ENCODE data around the gene CAB39.

The CAB39 gene

DNA sequence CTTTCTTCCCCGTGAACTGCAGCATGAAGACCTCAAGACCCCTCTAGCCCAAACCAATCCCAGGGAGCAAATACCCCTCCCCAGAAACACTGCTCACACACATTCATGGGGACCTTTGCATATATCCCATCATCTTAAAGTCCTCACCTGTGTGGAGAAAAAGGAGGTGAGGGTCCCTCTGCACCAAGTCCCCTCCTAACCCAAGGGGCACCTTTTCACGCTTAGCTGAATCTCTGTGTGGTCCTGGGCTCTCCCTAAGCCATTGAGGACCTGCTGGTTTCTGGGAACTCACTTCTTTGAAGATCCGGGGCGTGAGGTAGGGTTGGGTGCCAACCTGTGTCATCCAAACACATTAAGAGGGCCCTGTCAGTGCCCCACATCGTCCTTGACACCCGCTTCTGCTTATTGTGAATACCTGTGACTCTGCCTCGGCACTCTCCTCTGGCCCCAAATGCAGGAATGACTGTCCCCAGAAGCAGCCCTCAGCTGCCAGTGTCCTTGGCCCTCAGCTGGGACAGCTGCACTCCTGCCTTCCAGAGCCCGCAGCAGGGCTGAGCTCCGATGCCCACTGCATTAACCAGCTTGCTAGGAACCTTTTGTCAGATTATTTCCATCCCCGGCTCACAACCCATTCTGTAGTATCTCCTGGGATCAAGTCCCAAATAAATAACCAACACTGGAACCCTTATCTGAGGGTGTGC lies 110.8 kb downstream of the CAB39 start:
- no peak for DNase-seq

DNA sequence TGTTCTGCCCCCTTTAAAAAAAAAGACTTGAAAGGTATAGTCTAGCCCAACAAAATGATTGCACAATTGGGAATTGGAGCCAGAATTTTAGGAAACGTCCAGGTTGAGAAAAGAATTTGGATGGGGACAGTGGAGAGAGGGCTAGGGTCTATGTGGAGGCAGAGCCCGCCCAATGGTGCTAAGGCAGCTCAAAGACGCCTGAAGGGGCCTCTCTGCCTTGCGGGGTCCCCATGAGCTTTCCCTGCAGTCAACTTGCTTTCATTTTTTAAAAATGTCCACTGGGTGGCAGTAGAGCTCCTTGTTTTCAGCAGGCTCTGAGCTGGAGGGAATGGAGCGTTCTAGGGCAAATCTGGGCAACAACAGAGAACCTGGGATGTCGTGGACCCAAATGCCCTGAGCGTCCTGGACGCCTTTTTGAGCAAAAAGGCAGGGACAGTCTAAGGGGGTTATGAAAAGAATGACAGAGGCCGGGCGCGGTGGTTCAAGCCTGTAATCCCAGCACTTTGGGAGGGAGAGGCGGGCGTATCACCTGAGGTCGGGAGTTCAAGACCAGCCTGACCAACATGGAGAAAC lies 111.8 kb downstream of the CAB39 start:
- peak; percentile 68 for DNase-seq

DNA sequence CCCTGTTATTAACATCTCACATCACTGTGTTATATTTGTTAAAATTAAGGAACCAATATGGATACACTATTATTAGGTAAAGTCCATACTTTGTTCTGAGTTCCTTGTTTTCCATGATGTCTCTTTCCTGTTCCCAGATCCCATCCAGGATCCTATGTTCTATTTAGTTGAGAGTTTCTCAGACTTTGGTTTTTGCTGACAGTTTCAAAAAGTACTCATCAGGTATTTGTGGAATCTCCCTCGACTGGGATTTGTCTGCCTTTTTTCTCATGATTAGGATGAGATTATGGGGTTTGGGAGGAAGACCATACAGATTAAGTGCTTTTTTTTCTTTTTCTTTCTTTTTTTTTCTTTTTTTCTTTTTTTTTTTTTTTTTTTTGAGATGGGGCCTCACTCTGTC lies 112.7 kb downstream of the CAB39 start:
- no peak for DNase-seq

DNA sequence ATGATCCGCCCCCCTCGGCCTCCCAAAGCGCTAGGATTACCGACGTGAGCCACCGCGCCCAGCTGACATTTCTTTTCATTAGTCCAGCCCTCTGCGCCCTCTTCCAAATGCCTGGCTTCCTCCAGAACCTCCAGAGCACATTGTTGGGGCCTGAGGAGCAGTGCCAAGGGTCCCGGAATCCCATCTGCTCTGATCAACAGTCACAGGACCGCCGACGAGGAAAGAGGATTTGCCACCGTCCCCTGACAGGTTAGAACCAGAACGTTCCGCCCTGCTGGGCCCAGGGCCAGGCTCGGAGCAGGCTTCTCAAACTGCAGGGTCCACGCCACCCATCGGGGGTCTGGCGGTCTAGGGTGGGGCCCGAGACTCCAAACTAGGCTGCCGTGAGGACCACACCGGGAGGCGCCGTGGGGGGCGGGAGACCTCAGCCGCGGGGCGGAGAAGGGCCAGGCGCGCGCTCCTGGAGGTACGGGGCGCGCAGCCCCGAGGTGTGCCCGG lies 115.2 kb downstream of the CAB39 start:
- DNase-seq: no peak

DNA sequence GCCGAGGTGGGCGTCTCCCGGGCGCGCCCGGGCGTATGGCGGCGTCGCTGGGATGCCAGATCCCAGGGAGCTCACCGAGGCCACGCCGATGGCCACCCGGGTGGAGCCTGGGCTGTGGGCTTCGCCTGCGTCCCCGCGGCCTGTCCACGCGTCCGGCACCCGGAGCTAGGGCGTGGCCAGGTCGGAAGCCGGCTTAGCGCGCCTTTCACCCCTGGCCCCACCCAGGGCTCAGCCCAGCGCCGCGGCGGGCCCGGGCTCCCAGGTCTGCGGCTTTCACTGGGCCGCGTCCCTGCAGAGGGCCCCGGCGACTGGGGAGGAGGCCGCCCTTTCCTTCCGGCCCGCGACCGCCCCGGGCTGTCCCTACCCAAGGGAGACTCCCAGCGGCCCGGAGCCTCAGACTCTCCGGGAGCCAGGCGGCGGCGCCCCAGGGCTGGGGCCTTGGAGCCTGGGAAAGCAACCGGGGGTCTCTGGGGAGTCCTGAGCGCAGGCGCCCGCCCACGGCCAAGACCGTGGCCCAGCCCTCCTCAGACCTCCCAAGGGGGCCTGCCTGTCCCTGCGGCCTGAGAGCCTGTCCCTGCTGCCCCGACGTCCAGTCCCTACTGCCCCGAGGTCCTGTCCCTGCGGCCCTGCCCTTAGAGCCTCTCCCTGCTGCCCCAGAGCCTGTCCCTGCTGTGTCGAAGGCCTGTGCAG lies 115.8 kb downstream of the CAB39 start:
- no peak for DNase-seq

DNA sequence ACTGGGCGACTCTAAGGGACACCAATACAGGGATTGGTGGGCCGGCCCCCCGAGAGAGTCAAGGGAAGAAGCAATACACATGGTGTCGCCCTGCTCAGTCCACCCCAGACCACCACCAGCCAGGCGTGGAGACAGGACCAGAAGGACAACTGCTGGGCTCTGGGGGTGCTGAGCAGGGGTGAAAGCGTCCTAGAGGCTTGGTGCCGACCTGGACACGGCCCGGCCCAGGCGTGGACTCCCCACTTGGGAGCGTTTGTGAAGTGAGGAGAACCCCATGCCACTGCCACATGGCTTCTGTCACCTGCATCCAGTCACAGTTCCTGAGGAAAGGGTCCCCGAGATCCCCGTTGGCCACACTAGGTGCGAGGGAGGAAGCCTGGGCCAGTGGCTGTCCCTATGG lies 116.7 kb downstream of the CAB39 start:
- no peak for DNase-seq

DNA sequence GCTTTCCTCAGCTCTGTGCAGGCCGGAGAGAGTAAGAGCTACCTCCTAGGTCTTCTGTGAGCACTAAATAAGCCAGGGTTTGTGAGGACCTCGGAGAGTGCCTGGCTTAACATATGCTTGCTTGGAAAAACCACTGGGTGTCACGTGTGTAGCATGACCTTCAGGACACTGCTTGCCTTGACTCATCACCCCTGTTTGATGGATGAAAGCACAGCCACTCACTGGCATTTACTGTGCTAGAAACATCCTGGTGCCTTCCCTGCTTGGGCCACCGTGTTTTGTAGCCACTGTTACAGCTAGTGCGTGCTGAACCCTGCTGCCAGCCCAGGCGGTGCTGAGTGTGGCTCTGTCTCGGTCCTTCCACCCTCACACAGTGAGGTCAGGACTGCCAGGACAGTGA lies 117.3 kb downstream of the CAB39 start:
- DNase-seq: no peak

DNA sequence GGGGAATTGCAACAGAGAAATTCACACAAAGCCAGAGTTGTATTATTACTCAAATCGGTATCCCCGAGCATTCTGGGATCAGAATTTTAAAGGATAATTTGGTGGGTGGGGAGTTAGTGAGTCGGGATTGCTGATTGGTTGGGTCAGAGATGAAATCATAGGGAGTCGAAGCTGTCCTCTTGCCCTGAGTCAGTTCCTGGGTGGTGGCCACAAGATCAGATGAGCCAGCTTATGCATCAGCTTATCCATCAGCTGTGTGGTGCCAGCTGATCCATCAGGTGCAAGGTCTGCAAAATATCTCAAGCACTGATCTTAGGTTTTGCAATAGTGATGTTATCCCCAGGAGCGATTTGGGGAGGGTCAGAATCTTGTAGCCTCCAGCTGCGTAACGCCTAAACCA lies 117.8 kb downstream of the CAB39 start:
- no peak for DNase-seq

DNA sequence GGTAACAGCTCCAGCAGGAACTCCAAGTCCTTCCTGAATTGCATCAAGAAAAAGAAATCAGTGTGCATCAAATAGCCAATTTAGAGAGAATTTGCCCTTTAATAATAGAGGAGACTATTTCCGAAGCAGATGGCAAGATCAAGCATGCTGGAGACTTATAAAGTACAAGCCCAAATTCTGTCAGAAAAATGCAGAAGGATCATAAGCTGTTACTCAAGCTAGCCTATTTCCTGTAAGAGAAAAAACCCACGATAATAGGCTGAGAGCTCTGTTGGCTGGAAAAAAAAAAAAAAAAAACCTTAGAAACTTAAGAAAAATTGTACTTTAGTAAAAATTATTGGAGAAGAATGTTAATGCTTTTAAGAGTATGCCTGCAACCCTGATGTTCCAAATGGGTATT lies 127.7 kb downstream of the CAB39 start:
- DNase-seq: no peak

DNA sequence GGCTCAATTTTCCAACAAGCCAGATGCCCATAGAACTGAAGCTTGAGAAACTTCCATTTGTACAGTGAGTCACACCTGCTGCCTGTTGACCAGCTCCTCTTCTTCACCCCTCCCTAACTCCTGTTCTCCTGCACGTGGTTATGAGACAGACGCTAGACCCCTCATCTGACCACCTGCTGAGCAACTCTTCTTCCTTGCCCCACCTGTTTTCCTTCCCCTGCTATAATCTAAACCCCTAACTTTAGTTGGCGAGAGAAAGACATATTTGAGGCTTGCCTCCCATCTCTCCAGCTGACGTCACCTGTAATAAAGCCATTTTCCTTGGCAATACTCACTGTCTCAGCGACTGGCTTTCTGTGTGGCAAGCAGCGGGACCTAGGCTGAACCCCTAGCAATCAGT lies 129.8 kb downstream of the CAB39 start:
- DNase-seq: no peak

DNA sequence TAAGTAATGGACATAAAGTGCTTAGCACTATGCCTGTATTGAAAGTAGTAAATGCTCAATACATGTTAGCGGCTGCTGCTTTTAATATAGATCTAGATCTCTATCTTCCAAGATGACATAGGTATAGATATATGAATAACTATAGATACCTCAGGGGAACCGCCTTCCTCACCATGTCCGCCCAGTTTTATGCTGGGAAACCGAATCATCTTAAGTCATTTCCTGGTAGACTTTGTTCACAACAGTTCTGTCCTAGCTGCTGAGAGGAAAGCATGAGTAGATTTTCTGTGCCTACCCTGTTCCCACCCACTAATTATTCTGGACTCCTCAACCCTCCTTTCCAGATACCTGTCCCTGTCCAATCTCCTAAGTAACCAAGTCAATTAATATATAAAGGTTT lies 130.5 kb downstream of the CAB39 start:
- no peak for DNase-seq

DNA sequence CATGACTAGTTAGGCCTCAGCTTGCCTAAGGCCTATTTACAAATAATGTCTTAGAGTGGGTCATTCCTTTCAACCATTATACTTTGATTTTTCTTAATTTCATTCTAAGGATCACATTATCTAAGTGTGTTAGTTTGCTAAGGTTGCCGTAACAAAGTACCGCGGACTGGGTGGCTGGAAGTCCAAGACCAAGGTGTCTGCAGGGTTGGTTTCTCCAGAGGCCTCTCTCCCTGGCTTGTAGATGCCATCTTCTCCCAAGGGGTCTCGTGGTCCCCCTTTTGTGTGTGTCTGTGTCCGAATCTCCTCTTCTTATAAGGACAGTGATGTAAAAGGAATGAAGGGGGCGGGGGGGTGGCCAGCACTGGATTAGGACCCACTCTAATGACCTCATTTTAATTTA lies 133.7 kb downstream of the CAB39 start:
- no peak for DNase-seq

DNA sequence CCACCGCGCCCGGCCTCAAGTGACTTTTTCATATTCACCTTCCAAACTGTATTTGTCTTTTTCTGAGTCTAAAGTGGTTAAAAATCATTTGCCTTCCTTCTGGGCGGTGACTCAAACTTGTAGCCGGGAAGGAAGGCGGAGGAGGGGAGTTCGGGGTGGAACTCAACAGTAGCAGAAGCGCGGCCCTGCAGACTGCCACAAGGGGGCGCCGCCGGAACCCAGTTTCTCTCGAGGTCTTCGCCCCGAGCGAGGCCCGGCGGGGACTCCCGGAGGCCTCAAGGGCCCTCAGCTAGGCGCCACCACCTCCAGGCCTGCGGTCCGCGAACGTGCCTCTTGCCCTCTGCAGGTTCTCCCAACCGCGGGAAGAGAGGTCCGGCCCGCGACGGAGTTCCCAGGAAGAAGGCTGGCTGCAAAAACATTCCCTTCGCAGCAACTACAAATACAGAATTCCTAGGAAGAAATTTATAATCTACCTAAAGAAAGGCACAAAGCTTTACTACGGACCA lies 135.3 kb downstream of the CAB39 start:
- DNase-seq: peak; percentile 9

DNA sequence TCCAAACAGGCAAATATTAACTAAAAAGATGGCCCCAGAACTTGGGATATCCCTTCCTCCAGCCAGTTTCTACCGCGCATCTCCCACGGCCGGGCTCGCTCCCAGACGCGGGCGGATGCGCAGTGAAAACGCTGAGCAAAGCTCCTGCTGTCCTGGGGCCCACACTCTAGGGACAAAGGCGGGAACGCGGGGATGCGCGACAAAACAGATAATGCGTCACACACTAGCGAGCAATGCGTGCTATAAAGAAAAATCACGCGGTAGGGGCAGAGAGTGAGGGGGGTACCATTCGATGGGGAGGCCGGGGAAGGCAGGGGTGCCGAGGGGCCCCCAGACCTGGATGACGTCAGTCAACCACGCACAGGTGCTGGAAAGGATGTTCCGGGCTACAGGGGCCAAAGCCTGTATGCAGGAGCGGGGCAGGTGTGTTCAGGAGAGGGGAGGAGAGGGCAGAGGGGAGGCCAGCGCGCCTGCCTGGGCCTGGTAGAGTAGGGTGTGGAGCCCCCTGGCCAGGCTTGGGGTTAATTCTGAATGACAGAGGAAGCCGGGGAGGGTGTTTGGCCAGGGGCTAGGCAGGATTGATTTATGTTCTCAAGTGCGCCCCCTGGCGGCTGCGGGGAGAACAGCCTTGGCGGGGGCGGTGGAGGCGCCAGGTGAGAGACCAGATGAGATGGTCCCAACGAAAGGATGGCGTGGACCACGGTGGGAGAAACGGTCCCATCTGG lies 137.2 kb downstream of the CAB39 start:
- DNase-seq: no peak

DNA sequence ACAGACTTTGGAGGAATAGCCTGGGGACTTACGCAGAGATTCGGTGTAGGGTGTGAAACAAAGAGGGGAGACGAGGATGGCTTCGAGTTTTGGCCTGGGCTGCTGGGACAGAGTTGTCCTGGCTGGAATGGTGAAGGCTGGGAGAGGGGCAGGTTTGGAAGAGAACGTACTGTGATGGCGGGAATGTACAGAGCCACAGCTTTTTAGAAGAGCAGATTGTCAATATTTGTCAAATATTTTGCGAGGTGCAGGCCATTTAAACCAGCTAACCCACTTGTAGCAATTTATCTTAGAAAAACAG lies 137.7 kb downstream of the CAB39 start:
- no peak for DNase-seq

DNA sequence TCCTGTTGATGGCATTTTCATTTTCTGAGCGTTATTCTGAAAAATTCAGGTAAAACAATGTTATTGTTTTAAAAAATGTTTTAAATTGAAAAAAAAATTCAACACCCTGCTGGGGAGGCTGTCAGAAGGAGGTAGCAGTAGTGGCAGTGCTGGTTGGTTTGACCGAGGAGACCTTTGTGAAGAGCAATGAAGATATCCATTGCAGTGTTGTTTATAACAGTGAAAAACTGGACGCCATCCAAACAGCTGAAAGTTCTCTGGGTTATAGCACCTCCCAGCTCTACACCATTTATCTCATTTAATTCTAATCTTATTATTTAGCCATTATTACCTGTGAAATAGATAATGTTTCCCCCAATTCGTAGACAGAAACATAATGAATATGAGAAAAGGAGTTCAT lies 139.5 kb downstream of the CAB39 start:
- DNase-seq: no peak

DNA sequence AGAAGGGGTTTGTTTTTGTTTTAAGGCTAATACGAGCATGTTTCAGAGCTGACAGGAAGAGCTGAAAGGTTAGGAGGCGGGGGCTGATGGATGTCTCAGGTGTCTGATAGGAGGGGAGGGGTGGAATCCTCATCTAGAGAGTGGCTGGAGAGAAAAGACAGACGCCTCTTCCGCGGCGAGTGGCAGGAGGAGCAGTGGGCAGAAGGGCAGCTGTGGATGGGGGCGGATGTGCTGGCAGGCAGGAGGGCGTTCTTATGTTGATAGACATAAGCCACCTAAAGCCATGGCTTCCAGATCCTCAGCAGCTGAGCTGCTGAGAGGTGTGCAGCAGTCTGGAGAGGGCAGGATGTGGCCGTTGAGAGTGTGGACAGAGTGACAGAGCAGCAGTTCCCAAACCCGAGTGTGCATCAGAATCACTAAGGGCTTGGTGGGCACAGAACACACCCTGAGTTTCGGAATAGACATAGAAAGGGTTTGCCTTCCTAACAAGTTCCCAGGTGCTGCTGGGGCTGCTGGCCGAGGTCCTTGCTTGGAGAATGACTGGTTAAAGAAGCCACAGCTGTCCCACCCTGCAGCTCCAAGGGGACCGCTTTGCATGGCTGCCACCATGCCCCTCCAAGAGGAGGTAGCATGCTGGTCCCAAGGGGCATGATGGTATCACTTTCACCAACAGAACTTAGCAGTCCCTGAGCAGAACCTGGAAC lies 149.1 kb downstream of the CAB39 start:
- no peak for DNase-seq

DNA sequence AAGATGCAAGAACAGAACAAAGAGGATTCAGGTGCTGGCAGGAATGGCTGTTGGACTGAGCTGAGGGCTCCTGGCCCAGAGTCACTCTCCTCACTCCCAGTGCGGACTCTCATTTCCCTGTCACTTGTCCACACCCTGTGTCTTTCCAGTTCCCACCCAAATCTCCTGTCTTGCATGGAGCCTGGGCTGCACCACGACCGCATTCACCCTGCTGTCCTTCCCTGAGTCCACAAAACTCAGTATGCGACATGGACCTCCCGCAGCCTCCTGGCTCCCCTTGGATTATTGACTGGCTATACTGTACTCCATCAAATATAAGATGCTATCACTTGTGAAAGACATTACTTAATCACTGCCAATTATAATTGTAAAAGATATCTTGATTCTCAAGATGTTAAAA lies 149.7 kb downstream of the CAB39 start:
- DNase-seq: no peak

DNA sequence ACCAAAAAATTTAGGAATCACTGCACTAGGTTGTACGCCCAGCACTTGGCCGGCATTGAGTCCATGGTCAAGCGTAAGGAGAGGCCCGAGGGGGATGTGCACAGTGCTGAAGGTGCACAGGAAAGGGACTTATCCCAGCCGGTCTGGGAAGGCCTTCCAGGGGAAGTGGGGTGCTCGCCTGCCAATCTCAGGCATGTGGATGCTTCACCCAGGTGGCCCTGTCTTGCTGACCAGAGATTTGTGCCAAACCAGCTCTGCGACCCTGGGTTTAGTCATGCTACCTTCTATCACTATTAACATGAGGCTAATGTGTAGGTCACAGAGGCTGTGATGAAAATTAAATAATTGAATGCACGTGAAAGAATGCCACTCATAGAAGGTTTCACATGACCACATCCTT lies 150.4 kb downstream of the CAB39 start:
- no peak for DNase-seq

DNA sequence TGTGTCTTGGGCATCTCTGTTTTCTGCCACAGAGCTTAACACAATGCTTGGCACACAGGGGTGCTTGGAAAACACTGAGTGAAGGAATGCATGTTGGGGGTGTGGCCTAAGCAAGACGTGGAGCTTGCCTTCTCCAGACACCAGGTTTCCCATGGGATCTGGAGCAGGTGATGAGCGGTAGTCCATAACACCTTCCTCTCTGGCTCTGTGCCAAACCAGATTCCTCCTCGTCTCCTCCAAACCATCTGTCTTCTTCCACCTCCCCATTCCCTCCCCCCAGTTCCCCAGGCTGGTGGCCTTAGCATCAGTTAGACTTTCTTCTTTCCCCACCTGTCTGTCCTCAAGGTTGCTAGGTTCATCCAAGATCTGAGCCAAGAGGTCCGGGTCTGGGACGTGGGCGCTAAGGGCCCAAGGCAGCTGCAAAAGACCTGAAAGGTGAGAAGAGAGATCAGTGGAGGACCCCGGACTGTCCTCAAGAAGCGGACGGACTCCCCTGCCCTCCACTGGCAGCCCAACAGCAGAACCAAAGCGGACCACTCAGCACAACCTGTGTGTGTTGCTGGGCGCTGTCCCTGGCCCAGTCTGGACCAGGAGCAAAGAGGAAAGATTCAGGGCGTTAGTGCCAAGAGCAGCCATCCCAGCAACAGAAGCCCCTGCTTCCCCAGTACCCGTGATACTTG lies 150.9 kb downstream of the CAB39 start:
- peak; percentile 76 for DNase-seq

DNA sequence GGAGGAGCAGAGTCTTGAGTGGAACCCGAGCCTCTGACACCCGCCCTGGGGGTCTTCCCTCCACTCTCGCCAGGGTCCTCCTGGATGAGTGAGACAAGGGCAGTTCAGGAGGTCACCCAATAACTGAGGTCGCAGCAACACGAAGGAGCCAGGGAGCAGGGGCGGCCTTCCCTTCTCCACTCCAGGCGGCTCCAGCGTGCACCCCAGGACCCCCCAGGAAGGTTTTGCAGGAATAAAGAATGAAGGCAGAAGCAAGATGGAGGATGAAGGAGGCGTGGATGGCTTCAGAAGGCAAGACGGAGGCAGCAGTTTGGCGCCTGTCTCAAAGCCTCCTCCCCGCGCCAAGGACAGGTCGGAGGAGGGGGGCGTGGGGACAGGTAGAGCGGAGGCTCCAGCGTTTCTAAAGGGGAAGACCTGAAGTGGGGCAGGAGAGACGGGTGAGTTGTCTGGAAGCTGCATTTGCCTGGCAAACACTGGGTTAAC lies 151.5 kb downstream of the CAB39 start:
- no peak for DNase-seq

DNA sequence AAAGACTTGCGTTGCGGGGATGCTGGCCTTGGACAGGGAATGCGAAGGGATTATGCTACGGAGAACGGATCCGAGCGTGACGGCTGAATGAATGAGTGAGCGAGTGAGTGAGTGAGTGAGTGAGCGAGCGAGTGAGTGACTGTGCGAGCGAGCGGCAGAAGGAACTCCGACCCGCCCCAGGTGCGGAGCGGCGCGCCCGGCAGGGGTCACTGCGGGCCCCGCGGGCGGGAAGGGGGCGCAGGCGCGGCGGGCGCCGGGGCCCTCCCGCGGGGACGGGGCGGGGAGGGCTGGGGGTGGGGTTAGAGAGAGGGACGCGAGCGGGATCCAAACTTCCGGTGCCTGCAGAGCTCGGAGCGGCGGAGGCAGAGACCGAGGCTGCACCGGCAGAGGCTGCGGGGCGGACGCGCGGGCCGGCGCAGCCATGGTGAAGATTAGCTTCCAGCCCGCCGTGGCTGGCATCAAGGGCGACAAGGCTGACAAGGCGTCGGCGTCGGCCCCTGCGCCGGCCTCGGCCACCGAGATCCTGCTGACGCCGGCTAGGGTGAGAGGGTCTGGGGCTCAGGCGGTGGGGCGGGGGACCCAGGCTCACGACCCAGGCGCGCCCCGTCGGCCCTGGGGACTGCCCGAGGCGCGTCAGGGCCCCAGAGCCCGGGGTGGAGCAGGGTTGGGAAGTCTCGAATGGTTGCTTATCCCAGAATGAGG lies 152.1 kb downstream of the CAB39 start, which contains the start of gene ITM2C:
Gene ITM2C, plus strand, starts transcription at position 338 of the 702 bp plus-strand sequence. Its CDS starts 84 bp downstream, at position 422.
- DNase-seq: peak; percentile 49
